SW 1271 (cell line): ENCODE measurements around the gene TMEM98.
"Not testable (repeated sequence)": the region's sequence is repeated elsewhere in the genome, so short reads cannot be mapped to it uniquely, and the experiment has no call there.

ENCODE experiments used
- DNase-seq, 2 experiments: peaks; one replicate each; lab custom pipeline; 2025; lab: John Stamatoyannopoulos, UW

Gene TMEM98

DNA sequence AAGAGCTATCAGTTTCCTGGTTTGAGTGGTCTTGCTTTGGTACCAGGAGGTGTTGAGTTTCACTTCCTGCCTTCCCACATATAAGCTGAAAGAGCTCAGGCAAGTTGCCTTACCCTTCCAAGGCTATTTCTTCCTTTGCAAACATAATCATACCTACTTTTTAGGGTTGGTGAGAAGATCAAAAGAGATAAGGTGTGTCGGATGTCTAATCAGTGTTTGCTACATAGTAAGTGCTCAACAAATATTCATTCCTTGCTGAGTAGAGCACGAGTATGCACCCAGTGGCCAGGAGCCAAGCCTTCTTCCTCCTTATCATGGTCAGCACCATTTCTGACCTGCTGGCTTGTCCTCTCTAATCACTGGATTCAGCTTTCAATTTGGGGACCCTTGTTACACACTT lies 12.7 kb upstream of the TMEM98 start:
- no peak for DNase-seq

- no peak for DNase-seq
Measured at GRCh38 chr17:32916134-32916533, 11.8 kb upstream of the TMEM98 start.

GRCh38 chr17:32917081-32917480 lies 10.9 kb upstream of the TMEM98 start:
- no peak for DNase-seq

- DNase-seq: no peak
Measured at GRCh38 chr17:32917842-32918241, 10.1 kb upstream of the TMEM98 start.

GRCh38 chr17:32919876-32920275 lies 8.1 kb upstream of the TMEM98 start:
- DNase-seq: not testable (repeated sequence)

GRCh38 chr17:32920293-32920692 lies 7.7 kb upstream of the TMEM98 start:
- DNase-seq: no peak

DNA sequence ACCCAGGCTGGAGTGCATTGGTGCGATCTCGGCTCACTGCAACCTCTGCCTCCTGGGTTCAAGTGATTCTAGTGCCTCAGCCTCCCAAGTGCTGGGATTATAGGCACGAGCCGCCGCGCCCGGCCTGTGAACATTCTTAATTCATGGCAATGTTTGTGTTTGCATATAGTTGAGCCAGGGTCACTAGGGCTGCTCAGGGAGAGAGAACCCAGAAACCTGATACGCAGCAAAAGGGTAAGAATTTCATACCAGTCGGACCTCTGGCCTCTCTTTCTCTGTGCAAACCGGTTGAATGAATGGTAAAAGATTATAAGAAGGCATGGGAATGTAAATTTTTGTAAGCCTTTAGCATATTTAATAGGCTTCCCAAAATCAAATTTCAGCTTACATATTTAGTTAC lies 6.9 kb upstream of the TMEM98 start:
- DNase-seq: no peak

GRCh38 chr17:32923905-32924304 lies 4.0 kb upstream of the TMEM98 start:
- DNase-seq: not testable (repeated sequence)

GRCh38 chr17:32926183-32926582 lies 1.8 kb upstream of the TMEM98 start:
- DNase-seq: no peak

DNA sequence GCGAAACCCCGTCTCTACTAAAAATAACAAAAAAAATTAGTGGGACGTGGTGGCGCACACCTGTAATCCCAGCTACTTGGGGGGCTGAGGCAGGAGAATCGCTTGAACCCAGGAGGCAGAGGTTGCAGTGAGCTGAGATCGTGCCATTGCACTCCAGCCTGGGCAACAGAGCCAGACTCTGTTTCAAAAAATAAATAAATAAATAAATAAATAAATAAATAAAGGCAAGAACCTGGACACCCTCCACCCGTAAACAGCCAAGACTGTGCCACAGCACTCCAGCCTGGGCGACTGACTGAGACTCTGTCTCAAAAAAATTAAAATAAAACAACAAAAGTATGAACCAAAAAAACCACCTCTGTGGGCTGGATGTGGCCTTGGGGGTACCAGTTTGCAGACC lies 1.2 kb upstream of the TMEM98 start:
- DNase-seq: not testable (repeated sequence)

DNA sequence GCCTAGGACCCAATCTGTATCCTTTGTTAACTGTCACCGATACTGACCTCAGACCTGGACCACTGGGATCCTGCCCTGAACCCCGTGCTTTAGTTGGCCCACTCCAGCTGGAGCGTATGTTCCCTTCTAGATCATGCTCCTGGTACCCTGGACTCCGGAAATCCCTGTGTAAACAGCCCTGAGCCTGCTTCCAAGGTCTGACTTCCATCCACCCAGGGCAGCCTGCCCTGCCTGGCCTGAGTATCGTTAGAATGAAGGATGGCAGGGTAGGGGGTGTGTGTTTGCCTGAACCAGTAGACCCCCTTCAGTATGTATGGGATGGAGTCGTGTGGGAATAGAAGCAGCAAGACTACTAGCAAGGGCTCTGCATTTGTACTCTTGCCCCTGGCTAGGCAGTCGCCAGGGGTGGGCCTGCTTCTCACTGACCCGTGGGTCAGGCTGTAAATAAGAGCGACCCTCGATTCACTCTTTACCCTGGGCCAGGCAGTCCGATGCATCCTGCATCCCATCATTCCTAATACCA lies 691 bp upstream of the TMEM98 start:
- no peak for DNase-seq

DNA sequence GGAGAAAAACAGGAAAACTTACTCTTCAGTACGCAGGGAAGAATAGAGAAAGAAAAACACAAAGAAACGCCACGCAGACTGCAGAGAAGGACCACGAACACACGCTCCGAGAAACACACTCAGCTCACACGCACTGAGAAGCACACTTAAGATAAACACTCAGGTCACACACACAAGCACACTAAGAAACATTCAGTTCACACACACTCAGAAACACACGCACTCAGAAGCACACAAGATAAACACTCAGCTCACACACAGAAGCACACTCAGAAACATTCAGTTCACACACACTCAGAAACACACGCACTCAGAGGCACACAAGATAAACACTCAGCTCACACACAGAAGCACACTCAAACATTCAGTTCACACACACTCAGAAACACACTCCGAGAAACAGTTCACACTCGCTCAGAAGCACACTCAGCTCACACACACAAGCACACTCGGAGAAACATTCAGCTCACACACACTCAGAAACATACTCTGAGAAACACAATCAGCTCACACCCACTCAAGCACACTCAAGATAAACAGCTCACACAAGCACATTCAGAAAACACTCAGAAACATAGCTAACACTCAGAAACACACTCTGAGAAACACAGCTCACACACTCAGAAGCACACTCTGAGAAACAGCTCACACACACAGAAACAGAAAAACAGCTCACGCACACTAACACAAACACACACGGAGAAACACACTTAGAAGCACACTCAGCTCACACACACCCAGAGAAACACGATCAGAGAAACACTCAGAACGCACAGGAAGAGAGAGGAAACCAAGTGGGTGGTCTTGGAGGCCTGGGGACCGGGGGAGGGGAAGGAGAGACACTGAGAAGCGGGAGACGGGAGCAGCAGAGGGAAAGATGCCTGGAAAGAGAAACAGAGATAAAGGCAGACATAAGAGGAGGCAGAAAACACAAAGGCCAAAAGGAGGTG lies 908 bp downstream of the TMEM98 start:
- DNase-seq: no peak

GRCh38 chr17:32929588-32929987 lies 1.6 kb downstream of the TMEM98 start:
- no peak for DNase-seq

GRCh38 chr17:32930512-32930911 lies 2.6 kb downstream of the TMEM98 start:
- DNase-seq: no peak

GRCh38 chr17:32931686-32932085 lies 3.7 kb downstream of the TMEM98 start:
- DNase-seq: no peak

GRCh38 chr17:32933881-32934280 lies 5.9 kb downstream of the TMEM98 start:
- DNase-seq: no peak

- no peak for DNase-seq
Measured at GRCh38 chr17:32935726-32936125, 7.8 kb downstream of the TMEM98 start.

- no peak for DNase-seq
Measured at GRCh38 chr17:32936186-32936893, 8.4 kb downstream of the TMEM98 start.

DNA sequence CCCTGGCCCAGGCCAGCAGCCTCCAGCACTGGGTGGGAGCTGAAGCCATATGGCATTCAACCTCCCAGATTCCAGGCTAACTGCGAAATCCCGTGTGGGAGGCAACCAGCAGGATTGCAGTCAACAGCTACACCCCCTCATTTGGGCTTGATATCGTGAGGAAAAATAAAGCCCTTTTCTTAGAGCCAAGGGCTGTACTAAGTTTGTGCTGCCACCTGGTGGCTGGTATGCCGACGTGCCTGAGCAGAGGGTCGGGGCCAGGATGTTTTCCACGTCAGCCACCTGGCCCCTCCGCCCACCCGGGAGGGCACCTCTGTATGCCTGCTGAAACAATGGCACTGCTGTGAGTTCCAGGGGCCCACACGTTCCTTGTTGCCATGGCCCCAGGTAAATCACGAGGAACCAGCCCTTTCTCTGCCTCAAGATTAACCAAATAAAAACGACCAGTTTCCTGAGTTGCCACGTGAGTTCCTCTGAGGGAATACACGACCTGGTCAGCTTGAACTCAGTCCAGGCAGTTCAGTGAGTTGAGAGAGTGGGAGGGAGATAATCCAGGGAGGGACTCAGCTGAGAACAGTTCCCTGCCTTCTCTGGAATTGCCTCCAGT lies 9.0 kb downstream of the TMEM98 start:
- peak; percentile 7 to 34 for DNase-seq

DNA sequence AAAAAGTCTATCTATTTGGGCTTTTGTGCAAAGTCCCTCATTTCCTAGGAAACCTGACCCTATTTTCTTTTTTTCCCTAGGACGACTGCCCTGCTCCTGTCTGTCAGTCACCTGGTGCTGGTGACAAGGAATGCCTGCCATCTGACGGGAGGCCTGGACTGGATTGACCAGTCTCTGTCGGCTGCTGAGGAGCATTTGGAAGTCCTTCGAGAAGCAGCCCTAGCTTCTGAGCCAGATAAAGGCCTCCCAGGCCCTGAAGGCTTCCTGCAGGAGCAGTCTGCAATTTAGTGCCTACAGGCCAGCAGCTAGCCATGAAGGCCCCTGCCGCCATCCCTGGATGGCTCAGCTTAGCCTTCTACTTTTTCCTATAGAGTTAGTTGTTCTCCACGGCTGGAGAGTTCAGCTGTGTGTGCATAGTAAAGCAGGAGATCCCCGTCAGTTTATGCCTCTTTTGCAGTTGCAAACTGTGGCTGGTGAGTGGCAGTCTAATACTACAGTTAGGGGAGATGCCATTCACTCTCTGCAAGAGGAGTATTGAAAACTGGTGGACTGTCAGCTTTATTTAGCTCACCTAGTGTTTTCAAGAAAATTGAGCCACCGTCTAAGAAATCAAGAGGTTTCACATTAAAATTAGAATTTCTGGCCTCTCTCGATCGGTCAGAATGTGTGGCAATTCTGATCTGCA lies 12.9 kb downstream of the TMEM98 start:
- no peak for DNase-seq

DNA sequence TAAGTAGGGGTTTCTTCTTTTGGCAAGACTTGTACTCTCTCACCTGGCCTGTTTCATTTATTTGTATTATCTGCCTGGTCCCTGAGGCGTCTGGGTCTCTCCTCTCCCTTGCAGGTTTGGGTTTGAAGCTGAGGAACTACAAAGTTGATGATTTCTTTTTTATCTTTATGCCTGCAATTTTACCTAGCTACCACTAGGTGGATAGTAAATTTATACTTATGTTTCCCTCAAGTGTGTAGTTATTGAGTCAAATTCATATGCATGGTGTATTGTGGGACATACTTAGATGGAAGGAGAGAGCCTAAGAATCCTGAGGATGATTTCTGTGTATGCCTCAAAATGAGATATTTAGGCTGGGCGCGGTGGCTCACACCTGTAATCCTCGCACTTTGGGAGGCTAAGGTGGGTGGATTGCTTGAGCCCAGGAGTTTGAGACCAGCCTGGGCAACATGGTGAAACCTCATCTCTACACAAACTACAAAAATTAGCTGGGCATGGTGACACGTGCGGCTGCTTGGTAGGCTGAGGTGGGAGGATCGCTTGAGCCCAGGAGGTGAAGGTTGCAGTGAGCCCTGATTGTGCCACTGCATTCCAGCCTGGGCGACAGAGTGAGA lies 13.6 kb downstream of the TMEM98 start:
- DNase-seq: no peak

- DNase-seq: no peak
Measured at GRCh38 chr17:32943206-32943605, 15.3 kb downstream of the TMEM98 start.
